ENCODE measurements around the gene HMOX1. TPM values are rescaled to one million over a fixed set of nuclear protein-coding genes. Genes with fewer than 3 reads are reported as not detected.

HMOX1 gene
- total RNA-seq, 1 donor from 2014 or later = 4.3 TPM

- H3K27me3 Mint-ChIP-seq = no peaks in the 10 kb centered on the region
Observed at GRCh38 chr22:35403356-35403755, 22.5 kb downstream of the HMOX1 start.

GRCh38 chr22:35404176-35404575, 23.3 kb downstream of the HMOX1 start:
- DNase-seq (ENCODE audit: low spot score, unreplicated experiment) = no peak
- Mint-ChIP-seq H3K27me3 (no peaks in the 10 kb centered on the region), H3K9me3 (ENCODE audit: low read depth) (no peaks in the 10 kb centered on the region), H3K4me1 (ENCODE audit: low read depth) (peaks cover 18% of the 10 kb centered on the region), H3K36me3 (ENCODE audit: insufficient read depth) (peaks cover 16% of the 10 kb centered on the region), H3K27ac (no peak overlapping the region), H3K4me3 (ENCODE audit: low read depth) (no peak overlapping the region)
- TF ChIP-seq CTCF (IDR thresholded peaks at IDR 0.05; ENCODE audit: unreplicated experiment) = no peak

More at GRCh38 chr22:35403356-35403755, 22.5 kb downstream of the HMOX1 start:
- H3K4me3 Mint-ChIP-seq (ENCODE audit: low read depth) = no peak overlapping the region
- H3K4me1 Mint-ChIP-seq (ENCODE audit: low read depth) = peaks cover 18% of the 10 kb centered on the region
- H3K9me3 Mint-ChIP-seq (ENCODE audit: low read depth) = no peaks in the 10 kb centered on the region
- TF ChIP-seq CTCF (IDR thresholded peaks at IDR 0.05; ENCODE audit: unreplicated experiment) = no peak
- H3K27ac Mint-ChIP-seq = no peak overlapping the region
- DNase-seq (ENCODE audit: low spot score, unreplicated experiment) = no peak
- H3K36me3 Mint-ChIP-seq (ENCODE audit: insufficient read depth) = peaks cover 16% of the 10 kb centered on the region

GRCh38 chr22:35406443-35406842, 25.5 kb downstream of the HMOX1 start:
- peaks cover 21% of the 10 kb centered on the region for H3K36me3 Mint-ChIP-seq (ENCODE audit: insufficient read depth)

GRCh38 chr22:35407362-35407761, 26.5 kb downstream of the HMOX1 start:
- no peaks in the 10 kb centered on the region for H3K9me3 Mint-ChIP-seq (ENCODE audit: low read depth)
- H3K4me3 Mint-ChIP-seq (ENCODE audit: low read depth) = no peak overlapping the region
- H3K36me3 Mint-ChIP-seq (ENCODE audit: insufficient read depth) = peaks cover 26% of the 10 kb centered on the region
- peaks cover 2% of the 10 kb centered on the region for H3K4me1 Mint-ChIP-seq (ENCODE audit: low read depth)
- DNase-seq (ENCODE audit: low spot score, unreplicated experiment) = no peak
- H3K27me3 Mint-ChIP-seq = no peaks in the 10 kb centered on the region
- no peak overlapping the region for H3K27ac Mint-ChIP-seq
- no peak for TF ChIP-seq CTCF (IDR thresholded peaks at IDR 0.05; ENCODE audit: unreplicated experiment)

More at GRCh38 chr22:35406443-35406842, 25.5 kb downstream of the HMOX1 start:
- Mint-ChIP-seq H3K4me3 (ENCODE audit: low read depth) (no peak overlapping the region), H3K27me3 (no peaks in the 10 kb centered on the region), H3K4me1 (ENCODE audit: low read depth) (peaks cover 5% of the 10 kb centered on the region), H3K9me3 (ENCODE audit: low read depth) (no peaks in the 10 kb centered on the region), H3K27ac (no peak overlapping the region)
- no peak for DNase-seq (ENCODE audit: low spot score, unreplicated experiment)
- no peak for TF ChIP-seq CTCF (IDR thresholded peaks at IDR 0.05; ENCODE audit: unreplicated experiment)

GRCh38 chr22:35409783-35410662, 29.1 kb downstream of the HMOX1 start:
- Mint-ChIP-seq H3K27ac (no peak overlapping the region), H3K27me3 (no peaks in the 10 kb centered on the region), H3K36me3 (ENCODE audit: insufficient read depth) (peaks cover 23% of the 10 kb centered on the region), H3K9me3 (ENCODE audit: low read depth) (no peaks in the 10 kb centered on the region), H3K4me1 (ENCODE audit: low read depth) (no peaks in the 10 kb centered on the region), H3K4me3 (ENCODE audit: low read depth) (no peak overlapping the region)
- DNase-seq (ENCODE audit: low spot score, unreplicated experiment) = no peak
- TF ChIP-seq CTCF (IDR thresholded peaks at IDR 0.05; ENCODE audit: unreplicated experiment) = no peak
